ENCODE measurements around the gene ANKRD44.
"Not testable (repeated sequence)": the region's sequence is repeated elsewhere in the genome, so short reads cannot be mapped to it uniquely, and the experiment has no call there.

Gene ANKRD44

DNA sequence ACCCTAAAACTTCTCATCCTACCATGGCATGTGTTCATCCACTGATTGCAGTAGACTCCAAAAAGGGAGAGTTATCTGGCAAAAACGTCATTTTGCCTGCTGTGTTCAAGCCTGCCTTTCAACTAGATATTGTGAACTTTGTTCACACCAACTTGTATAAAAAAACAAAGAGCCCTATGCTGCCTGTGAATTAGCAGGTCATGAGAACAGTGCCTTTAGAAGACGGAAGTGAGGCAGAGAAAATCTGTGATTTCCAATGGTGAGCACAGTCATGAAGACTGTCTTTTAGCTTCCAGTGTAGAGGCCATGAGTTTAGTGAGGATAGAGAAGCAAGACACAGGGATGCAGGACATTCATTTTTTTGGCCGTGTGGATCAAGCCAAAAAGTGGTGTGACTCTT lies 280.5 kb downstream of the ANKRD44 start:
- no peaks in the 10 kb centered on the region for H3K36me3 ChIP-seq (ENCODE audit: low read depth)
- no peak overlapping the region for H3K4me3 ChIP-seq (ENCODE audit: severe bottlenecking)
- no peak for TF ChIP-seq CTCF (IDR thresholded peaks at IDR 0.05; ENCODE audit: poor library complexity, severe bottlenecking)
- H3K9me3 ChIP-seq (ENCODE audit: severe bottlenecking) = no peaks in the 10 kb centered on the region
- no peak overlapping the region for H3K27ac ChIP-seq (ENCODE audit: poor library complexity, severe bottlenecking)
- ATAC-seq (ENCODE audit: low read depth) (no peak), DNase-seq (ENCODE audit: low spot score) (no peak)
- H3K27me3 ChIP-seq (ENCODE audit: insufficient read depth, poor library complexity, severe bottlenecking) = no peaks in the 10 kb centered on the region
- no peaks in the 10 kb centered on the region for H3K4me1 ChIP-seq (ENCODE audit: insufficient read depth, poor library complexity, severe bottlenecking)

GRCh38 chr2:197028633-197029032 lies 281.9 kb downstream of the ANKRD44 start:
- no peak for TF ChIP-seq CTCF (IDR thresholded peaks at IDR 0.05; ENCODE audit: poor library complexity, severe bottlenecking)
- DNase-seq (ENCODE audit: low spot score) (no peak), ATAC-seq (ENCODE audit: low read depth) (no peak)
- Histone ChIP-seq H3K9me3 (ENCODE audit: severe bottlenecking) (no peaks in the 10 kb centered on the region), H3K36me3 (ENCODE audit: low read depth) (no peaks in the 10 kb centered on the region), H3K27ac (ENCODE audit: poor library complexity, severe bottlenecking) (no peak overlapping the region), H3K4me3 (ENCODE audit: severe bottlenecking) (no peak overlapping the region), H3K27me3 (ENCODE audit: insufficient read depth, poor library complexity, severe bottlenecking) (no peaks in the 10 kb centered on the region), H3K4me1 (ENCODE audit: insufficient read depth, poor library complexity, severe bottlenecking) (no peaks in the 10 kb centered on the region)

DNA sequence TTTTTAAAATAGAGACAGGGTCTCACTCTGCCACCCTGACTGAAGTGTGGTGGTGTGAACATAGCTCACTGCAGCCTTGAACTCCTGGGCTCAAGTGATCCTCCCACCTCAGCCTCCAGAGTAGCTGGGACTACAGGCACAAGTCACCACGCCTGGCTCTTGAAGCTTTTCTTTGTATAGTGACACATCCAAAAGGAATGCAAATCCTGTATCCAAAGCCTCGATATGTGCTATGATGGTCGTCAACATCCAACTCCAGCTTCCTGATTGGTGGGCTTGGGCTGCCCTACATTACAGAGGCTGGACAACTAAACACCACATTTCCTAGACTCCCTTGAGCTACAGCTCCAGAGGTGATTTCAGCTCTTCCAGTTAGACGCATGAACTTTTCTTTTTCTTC lies 282.4 kb downstream of the ANKRD44 start:
- no peak overlapping the region for H3K4me3 ChIP-seq (ENCODE audit: severe bottlenecking)
- ATAC-seq (ENCODE audit: low read depth) = peak; percentile 49; the same call in 2 of the 3 replicates
- DNase-seq (ENCODE audit: low spot score) = no peak
- H3K36me3 ChIP-seq (ENCODE audit: low read depth) = no peaks in the 10 kb centered on the region
- no peaks in the 10 kb centered on the region for H3K27me3 ChIP-seq (ENCODE audit: insufficient read depth, poor library complexity, severe bottlenecking)
- TF ChIP-seq CTCF (IDR thresholded peaks at IDR 0.05; ENCODE audit: poor library complexity, severe bottlenecking) = no peak
- no peaks in the 10 kb centered on the region for H3K9me3 ChIP-seq (ENCODE audit: severe bottlenecking)
- no peak overlapping the region for H3K27ac ChIP-seq (ENCODE audit: poor library complexity, severe bottlenecking)
- H3K4me1 ChIP-seq (ENCODE audit: insufficient read depth, poor library complexity, severe bottlenecking) = no peaks in the 10 kb centered on the region

- Histone ChIP-seq H3K27ac (ENCODE audit: poor library complexity, severe bottlenecking) (no peak overlapping the region), H3K4me1 (ENCODE audit: insufficient read depth, poor library complexity, severe bottlenecking) (no peaks in the 10 kb centered on the region), H3K4me3 (ENCODE audit: severe bottlenecking) (no peak overlapping the region), H3K9me3 (ENCODE audit: severe bottlenecking) (no peaks in the 10 kb centered on the region), H3K27me3 (ENCODE audit: insufficient read depth, poor library complexity, severe bottlenecking) (no peaks in the 10 kb centered on the region), H3K36me3 (ENCODE audit: low read depth) (no peaks in the 10 kb centered on the region)
- ATAC-seq (ENCODE audit: low read depth) (no peak), DNase-seq (ENCODE audit: low spot score) (no peak)
- TF ChIP-seq CTCF (IDR thresholded peaks at IDR 0.05; ENCODE audit: poor library complexity, severe bottlenecking) = no peak
Observed at GRCh38 chr2:197024206-197024605, 286.4 kb downstream of the ANKRD44 start.

DNA sequence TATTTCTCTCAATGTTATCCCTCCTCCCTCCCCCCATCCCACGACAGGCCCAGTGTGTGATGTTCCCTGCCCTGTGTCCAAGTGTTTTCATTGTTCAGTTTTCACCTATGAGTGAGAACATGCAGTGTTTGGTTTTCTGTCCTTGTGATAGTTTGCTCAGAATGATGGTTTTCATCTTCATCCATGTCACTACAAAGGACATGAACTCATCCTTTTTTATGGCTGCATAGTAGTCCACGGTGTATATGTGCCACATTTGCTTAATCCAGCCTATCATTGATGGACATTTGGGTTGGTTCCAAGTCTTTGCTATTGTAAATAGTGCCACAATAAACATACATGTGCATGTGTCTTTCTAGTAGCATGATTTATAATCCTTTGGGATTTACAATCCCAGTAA lies 289.7 kb downstream of the ANKRD44 start:
- not testable (repeated sequence) for H3K36me3 ChIP-seq (ENCODE audit: low read depth); H3K27me3 ChIP-seq (ENCODE audit: insufficient read depth, poor library complexity, severe bottlenecking); DNase-seq (ENCODE audit: low spot score); H3K9me3 ChIP-seq (ENCODE audit: severe bottlenecking); H3K4me1 ChIP-seq (ENCODE audit: insufficient read depth, poor library complexity, severe bottlenecking); H3K4me3 ChIP-seq (ENCODE audit: severe bottlenecking); H3K27ac ChIP-seq (ENCODE audit: poor library complexity, severe bottlenecking); ATAC-seq (ENCODE audit: low read depth)
